Transverse colon (tissue), 4 donors: Measurements from ENCODE around the gene TMTC2. TPM values are rescaled to one million over a fixed set of nuclear protein-coding genes. Genes with fewer than 3 reads are reported as not detected.
A peak's percentile ranks its signal among the peaks of the same experiment; 100 is the strongest.

Experiments
- DNase-seq: peaks from one replicate; pipeline ENCODE4 v3.0.0-alpha.2; 2019
- H3K27ac ChIP-seq, 4 donors: fragments of 200-600 bp; sonication (generic); 2 replicates each; pipeline ENCODE4 v1.5.1; 2016 to 2018; ENCODE audit warnings: inconsistent platforms in 4 of 4
- H3K27me3 ChIP-seq: fragments of 200-600 bp; sonication (generic); 2 replicates; pipeline ENCODE4 v1.5.1; 2017; ENCODE audit warnings: inconsistent platforms
- H3K36me3 ChIP-seq, 4 donors: fragments of 200-600 bp; sonication (generic); 2 replicates each; pipeline ENCODE4 v1.5.1; 2017 to 2019; ENCODE audit warnings: inconsistent platforms in 4 of 4
- H3K4me1 ChIP-seq, 4 donors: fragments of 200-600 bp; sonication (generic); 2 replicates each; pipeline ENCODE4 v1.5.1; 2017 to 2020; ENCODE audit warnings: inconsistent platforms in 4 of 4
- H3K4me3 ChIP-seq, 4 donors: fragments of 200-600 bp; sonication (generic); 1 replicate in 1 of 4; 2 replicates in 3 of 4; pipeline versions ENCODE4 v1.5.1 to v1.6.1; 2017 to 2019; ENCODE audit warnings: inconsistent platforms in 4 of 4
- H3K9me3 ChIP-seq, 2 donors: fragments of 200-600 bp; sonication (generic); 2 replicates each; pipeline ENCODE4 v1.5.1; 2017 to 2019; ENCODE audit warnings: inconsistent platforms in 2 of 2
- EP300 ChIP-seq: sonication (generic); formaldehyde crosslinking; IDR thresholded peaks from one replicate; pipeline ENCODE4 v1.6.1; 2017; ENCODE audit warnings: antibody characterized with exemption, low read depth
- POLR2A ChIP-seq: fragments of 450-650 bp; IDR thresholded peaks from one replicate; pipeline ENCODE4 v1.6.1; 2016; ENCODE audit warnings: antibody characterized with exemption, mild to moderate bottlenecking, moderate library complexity
- POLR2AphosphoS5 ChIP-seq, 3 donors: sonication (generic); formaldehyde crosslinking; IDR thresholded peaks; one replicate each; pipeline ENCODE4 v1.6.1; 2016; ENCODE audit warnings: antibody characterized with exemption in 3 of 3
- WGBS, 2 donors: methylation state at CpG; one replicate each; pipeline ENCODE4 v1.1.5; 2018; ENCODE audit warnings: low coverage in 1 of 2; 5-methylcytosine and 5-hydroxymethylcytosine counted together
- in situ Hi-C, 4 donors: fragments of 200-750 bp; cut with MboI; loops; one replicate each; pipeline versions ENCODE4 v1.15.0 to v1.15.1; 2017; ENCODE audit warnings: low sequenced_read_pairs in 3 of 4, low pct_ligation_motif_present in 1 of 4, low pct_unique_long_range_greater_than_20kb in 1 of 4
- intact Hi-C: fragments of 100-400 bp; cut with DNase I; formaldehyde crosslinking; loops from one replicate; pipeline ENCODE4 v1.15.1; 2023; ENCODE audit warnings: low total_unique reads
- total RNA-seq, 4 donors: library from RNA; depleted of rRNA; stranded (reverse); fragments of >200 nt; gene quantifications; one replicate each; pipeline ENCODE4 v1.1.0, GENCODE V29; 2016
- TF ChIP-seq, protein P1 (sequence below), 5 experiments: fragments of 200-600 bp in 3 of 5; fragments of 450-650 bp in 2 of 5; sonication (generic) in 3 of 5; IDR thresholded peaks; 1 replicate in 2 of 5; 2 replicates in 3 of 5; pipeline ENCODE4 v1.5.1; 2016 to 2017; ENCODE audit warnings: antibody characterized with exemption in 5 of 5, inconsistent platforms in 3 of 5, mild to moderate bottlenecking in 2 of 5, moderate library complexity in 1 of 5

Gene TMTC2
- total RNA-seq, 4 donors from 2014 or later = 11.3 to 19.8 (median 17.1) TPM

GRCh38 chr12:82926630-82927029, 239.9 kb downstream of the TMTC2 start:
- Histone ChIP-seq H3K36me3 (no peaks in the 10 kb centered on the region), H3K4me1 (no peaks in the 10 kb centered on the region), H3K9me3 (no peaks in the 10 kb centered on the region), H3K27me3 (no peaks in the 10 kb centered on the region), H3K27ac (no peak overlapping the region), H3K4me3 (no peak overlapping the region)
- intact Hi-C loops (no loop called here), in situ Hi-C loops (no loop called here)
- TF ChIP-seq EP300 (no peak), POLR2A (no peak), POLR2AphosphoS5 (IDR thresholded peaks at IDR 0.05) (no peak)
- TF ChIP-seq, protein P1, sequence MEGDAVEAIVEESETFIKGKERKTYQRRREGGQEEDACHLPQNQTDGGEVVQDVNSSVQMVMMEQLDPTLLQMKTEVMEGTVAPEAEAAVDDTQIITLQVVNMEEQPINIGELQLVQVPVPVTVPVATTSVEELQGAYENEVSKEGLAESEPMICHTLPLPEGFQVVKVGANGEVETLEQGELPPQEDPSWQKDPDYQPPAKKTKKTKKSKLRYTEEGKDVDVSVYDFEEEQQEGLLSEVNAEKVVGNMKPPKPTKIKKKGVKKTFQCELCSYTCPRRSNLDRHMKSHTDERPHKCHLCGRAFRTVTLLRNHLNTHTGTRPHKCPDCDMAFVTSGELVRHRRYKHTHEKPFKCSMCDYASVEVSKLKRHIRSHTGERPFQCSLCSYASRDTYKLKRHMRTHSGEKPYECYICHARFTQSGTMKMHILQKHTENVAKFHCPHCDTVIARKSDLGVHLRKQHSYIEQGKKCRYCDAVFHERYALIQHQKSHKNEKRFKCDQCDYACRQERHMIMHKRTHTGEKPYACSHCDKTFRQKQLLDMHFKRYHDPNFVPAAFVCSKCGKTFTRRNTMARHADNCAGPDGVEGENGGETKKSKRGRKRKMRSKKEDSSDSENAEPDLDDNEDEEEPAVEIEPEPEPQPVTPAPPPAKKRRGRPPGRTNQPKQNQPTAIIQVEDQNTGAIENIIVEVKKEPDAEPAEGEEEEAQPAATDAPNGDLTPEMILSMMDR (IDR thresholded peaks at IDR 0.05) = no peak
- DNase-seq = no peak
- WGBS, 2 donors = 76 to 77% methylated on average over 3 of the region's 3 CpGs

- no peak overlapping the region for H3K27ac ChIP-seq
- H3K9me3 ChIP-seq = no peaks in the 10 kb centered on the region
- 93 to 100% methylated on average over 3 of the region's 3 CpGs for WGBS, 2 donors
- intact Hi-C loops = no loop called here
- H3K36me3 ChIP-seq = no peaks in the 10 kb centered on the region
- in situ Hi-C loops = no loop called here
- H3K27me3 ChIP-seq = no peaks in the 10 kb centered on the region
- DNase-seq = no peak
- no peaks in the 10 kb centered on the region for H3K4me1 ChIP-seq
- TF ChIP-seq, protein P1 (IDR thresholded peaks at IDR 0.05) = no peak
- no peak for TF ChIP-seq POLR2A
- no peak for TF ChIP-seq POLR2AphosphoS5 (IDR thresholded peaks at IDR 0.05)
- no peak for TF ChIP-seq EP300
- no peak overlapping the region for H3K4me3 ChIP-seq
Measured at GRCh38 chr12:82930301-82930700, 243.6 kb downstream of the TMTC2 start.

GRCh38 chr12:82931349-82932116, 244.8 kb downstream of the TMTC2 start:
- WGBS, 2 donors = 69 to 76% methylated on average over 4 to 5 of the region's 5 CpGs
- H3K4me3 ChIP-seq = no peak overlapping the region

DNA sequence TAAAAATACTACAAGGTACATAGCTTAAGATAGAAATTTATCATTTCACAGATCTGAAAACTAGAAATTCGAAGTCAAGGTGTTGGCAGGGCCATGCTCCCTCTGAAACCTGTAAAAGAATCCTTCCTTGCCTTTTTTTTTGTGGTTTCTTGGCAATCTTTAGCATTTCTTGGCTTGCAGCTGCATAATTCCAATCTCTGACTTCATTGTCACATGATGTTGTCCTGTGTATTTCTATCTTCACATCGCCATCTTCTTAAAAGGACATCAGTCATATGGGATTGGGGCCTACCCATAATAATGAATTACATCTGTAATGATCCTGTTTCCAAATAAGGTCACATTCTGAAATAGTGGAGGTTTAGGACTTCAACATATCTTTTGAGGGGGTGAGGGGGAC, 250.4 kb downstream of the TMTC2 start:
- Histone ChIP-seq H3K4me3 (no peak overlapping the region), H3K27me3 (no peaks in the 10 kb centered on the region), H3K36me3 (no peaks in the 10 kb centered on the region), H3K4me1 (no peaks in the 10 kb centered on the region), H3K27ac (no peak overlapping the region), H3K9me3 (no peaks in the 10 kb centered on the region)
- WGBS, 2 donors = 31 to 40% methylated on average over 2 of the region's 2 CpGs
- no peak for DNase-seq
- TF ChIP-seq POLR2A (no peak), EP300 (no peak), POLR2AphosphoS5 (IDR thresholded peaks at IDR 0.05) (no peak)
- TF ChIP-seq, protein P1 (IDR thresholded peaks at IDR 0.05) = no peak
- intact Hi-C loops = no loop called here
- in situ Hi-C loops = no loop called here

More at GRCh38 chr12:82931349-82932116, 244.8 kb downstream of the TMTC2 start:
- Histone ChIP-seq H3K9me3 (no peaks in the 10 kb centered on the region), H3K27ac (peak overlapping the region in 2 of 4 donors; percentile 5 to 23), H3K4me1 (no peaks in the 10 kb centered on the region), H3K27me3 (no peaks in the 10 kb centered on the region), H3K36me3 (no peaks in the 10 kb centered on the region)
- intact Hi-C loops = no loop called here
- in situ Hi-C loops = no loop called here
- no peak for TF ChIP-seq EP300
- TF ChIP-seq, protein P1 (IDR thresholded peaks at IDR 0.05) = no peak
- no peak for TF ChIP-seq POLR2A
- no peak for TF ChIP-seq POLR2AphosphoS5 (IDR thresholded peaks at IDR 0.05)
- DNase-seq = no peak
